SU-DHL-6 (cell line): ENCODE measurements around the gene ANK3.

Source experiments
- EZH2phosphoT487 ChIP-seq: fragments of 200-600 bp; sonication (generic), shearing (Covaris generic); conservative IDR thresholded peaks from 2 replicates; pipeline ENCODE4 v1.6.1; 2018; ENCODE audit warnings: mild to moderate bottlenecking, antibody characterized with exemption, low read length, moderate library complexity, mixed read lengths
- TF ChIP-seq, protein P1 (sequence below): fragments of 200-600 bp; sonication (generic); IDR thresholded peaks from one replicate; pipeline ENCODE4 v1.5.1; 2017; ENCODE audit warnings: antibody characterized with exemption, mild to moderate bottlenecking, low read length, moderate library complexity; ENCODE audit not compliant: insufficient read depth, poor library complexity, severe bottlenecking

DNA sequence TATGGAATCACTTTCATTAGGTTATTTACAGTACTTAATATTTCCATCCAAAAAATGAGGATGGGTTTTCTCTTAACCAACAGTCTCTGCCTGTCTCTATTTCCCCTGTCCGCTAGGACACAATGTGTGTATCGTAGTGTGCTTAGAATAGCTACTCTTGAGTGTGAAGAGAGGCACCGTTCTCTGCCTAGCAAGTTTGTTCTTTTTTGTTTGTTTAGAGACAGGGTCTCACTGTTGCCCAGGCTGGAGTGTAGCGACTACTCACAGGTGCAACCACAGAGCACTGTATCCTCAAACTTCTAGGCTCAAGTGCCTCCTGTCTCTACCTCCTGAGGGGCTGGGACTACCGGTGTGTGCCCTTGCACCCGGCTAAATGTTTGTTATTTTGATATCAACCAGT, 121.9 kb downstream of the ANK3 start:
- TF ChIP-seq, protein P1, sequence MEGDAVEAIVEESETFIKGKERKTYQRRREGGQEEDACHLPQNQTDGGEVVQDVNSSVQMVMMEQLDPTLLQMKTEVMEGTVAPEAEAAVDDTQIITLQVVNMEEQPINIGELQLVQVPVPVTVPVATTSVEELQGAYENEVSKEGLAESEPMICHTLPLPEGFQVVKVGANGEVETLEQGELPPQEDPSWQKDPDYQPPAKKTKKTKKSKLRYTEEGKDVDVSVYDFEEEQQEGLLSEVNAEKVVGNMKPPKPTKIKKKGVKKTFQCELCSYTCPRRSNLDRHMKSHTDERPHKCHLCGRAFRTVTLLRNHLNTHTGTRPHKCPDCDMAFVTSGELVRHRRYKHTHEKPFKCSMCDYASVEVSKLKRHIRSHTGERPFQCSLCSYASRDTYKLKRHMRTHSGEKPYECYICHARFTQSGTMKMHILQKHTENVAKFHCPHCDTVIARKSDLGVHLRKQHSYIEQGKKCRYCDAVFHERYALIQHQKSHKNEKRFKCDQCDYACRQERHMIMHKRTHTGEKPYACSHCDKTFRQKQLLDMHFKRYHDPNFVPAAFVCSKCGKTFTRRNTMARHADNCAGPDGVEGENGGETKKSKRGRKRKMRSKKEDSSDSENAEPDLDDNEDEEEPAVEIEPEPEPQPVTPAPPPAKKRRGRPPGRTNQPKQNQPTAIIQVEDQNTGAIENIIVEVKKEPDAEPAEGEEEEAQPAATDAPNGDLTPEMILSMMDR, result no peak
- no peak for TF ChIP-seq EZH2phosphoT487
